Activated CD4-positive, alpha-beta T cell treated with anti-CD3 and anti-CD28 coated beads for 4 hours (primary cell): ENCODE data around the gene ATXN10.

Experiments
- DNase-seq, 2 donors: peaks; one replicate each; pipeline ENCODE4 v3.0.0-alpha.2; 2020

Gene ATXN10

DNA sequence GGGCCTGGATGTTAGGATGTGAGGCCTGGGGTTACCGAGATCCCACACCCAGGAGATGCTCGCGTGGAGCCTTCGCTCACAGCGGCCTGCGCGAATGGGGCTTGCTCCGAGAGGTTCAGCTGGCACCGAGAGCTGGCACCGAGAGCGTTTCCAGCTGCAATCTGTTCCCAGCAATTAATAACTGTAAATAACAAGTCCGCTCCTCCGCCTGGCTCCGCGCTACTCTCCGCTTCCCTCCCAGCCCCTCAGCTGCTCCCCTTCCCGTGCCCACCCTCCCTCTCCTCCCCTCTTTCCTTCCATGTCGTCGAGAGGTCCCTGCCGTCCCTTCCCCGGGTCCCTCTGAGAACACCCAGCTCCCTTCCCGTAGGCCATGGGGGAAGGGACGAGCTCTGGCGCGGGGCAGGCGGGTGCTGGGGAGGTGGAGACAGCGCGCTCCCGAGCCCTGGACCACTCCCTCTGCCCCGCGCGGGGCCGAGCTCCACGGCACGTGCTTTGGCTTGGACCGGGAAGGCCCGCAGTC, 194.6 kb downstream of the ATXN10 start:
- no peak for DNase-seq

DNA sequence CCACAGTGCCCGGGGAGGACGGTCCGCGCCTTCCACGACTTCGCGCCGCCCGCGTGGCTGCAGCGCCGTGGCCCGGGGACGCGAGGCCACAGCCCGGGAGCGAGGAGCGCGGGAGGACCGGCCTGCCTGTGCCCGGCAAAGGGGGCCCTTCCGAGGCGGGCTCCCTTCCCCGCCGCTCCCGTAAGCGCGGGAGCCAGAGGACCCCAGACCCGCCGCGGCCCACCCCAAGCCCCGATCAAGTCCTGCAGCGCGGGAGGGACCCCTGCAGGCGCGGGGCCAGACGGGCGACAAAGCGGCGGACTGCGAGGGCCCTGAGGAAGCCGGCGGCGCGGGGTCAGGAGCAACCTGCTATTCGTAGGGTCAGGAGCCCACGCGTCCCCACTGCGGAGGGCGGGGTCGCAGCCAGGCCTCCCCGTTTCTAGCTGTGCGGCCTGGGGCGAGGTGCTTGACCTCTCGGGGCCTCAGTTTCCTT, 195.0 kb downstream of the ATXN10 start:
- no peak for DNase-seq

GRCh38 chr22:45867118-45867905, 195.7 kb downstream of the ATXN10 start:
- no peak for DNase-seq

GRCh38 chr22:45867906-45868555, 196.4 kb downstream of the ATXN10 start:
- DNase-seq = no peak

DNA sequence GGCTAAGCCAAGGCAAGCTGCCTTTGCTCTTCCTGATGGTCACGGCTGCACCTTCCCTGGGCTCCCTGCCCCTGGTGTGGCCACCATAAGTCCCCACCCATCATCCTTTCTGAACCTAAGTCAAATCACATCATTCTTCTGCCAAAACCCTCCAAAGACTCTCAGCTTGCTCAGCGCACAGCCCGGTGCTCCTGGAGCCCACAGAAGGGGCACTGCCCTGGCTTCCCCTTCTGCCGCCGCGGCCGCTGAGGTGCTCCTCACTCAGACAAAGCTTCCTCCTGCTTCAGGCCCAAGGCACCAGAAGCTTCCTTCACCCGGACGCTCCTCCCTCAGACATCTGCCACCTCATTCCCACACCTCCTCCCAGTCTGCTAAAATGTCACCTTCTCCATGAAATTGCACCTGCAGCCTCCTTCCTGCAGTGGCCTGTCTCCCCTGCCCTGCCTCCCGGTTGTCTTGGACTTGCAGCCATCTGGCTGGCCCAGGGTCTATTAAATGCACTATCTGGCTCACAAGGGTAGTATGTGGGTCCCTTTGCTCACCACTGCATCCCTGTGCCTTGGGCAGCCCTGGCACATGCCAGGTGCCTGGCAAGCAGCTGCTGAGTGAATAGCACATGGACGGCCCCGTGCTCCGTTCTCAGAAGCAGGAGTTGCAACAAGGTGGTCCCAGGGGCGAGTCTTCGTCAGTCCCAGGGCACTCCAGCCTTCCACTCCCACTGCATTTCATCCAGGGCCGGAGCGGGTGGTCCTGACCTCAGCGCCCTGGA, 197.1 kb downstream of the ATXN10 start:
- no peak for DNase-seq

DNA sequence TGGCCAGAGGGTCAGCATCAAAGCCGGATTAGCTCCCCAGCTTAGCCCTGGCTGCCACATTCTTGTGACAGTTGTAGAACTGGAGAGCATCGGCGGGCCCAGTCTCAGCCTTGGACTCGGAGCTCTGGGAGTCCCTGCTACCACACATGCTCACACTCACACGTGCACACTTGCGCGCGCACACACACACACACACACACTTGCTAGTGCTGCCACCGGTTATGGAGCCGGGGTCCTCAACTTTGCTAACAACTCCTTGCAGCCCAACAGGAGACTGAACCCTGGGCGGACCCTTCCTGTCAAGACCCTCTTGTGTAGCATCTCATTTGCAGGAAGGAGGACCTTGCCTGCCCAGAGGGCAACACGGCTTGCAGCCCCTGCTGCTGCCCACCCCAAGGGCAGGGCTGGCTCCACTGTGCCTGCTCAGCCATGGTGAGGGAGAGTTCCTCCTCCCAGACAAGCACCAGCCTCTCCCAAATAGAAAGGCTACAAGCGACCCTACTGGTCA, 197.8 kb downstream of the ATXN10 start:
- no peak for DNase-seq

- no peak for DNase-seq
These were observed 198.4 kb downstream of the ATXN10 start for GRCh38 chr22:45870011-45870410.

DNA sequence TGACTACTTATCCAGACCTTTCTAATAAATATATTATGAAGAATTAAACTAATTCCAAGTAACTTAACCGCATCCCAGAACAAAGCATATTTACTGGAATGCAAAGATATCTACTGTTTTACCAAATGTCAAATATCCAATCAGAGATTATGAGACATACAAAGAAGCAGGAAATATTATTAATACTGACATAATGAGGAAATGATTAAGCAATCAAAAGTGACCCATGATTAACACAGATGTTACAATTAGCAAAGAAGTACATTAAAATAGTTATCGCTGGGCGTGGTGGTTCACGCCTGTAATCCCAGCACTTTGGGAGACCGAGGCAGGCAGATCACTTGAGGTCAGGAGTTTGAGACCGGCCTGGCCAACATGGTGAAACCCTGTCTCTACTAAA, 200.1 kb downstream of the ATXN10 start:
- no peak for DNase-seq

DNA sequence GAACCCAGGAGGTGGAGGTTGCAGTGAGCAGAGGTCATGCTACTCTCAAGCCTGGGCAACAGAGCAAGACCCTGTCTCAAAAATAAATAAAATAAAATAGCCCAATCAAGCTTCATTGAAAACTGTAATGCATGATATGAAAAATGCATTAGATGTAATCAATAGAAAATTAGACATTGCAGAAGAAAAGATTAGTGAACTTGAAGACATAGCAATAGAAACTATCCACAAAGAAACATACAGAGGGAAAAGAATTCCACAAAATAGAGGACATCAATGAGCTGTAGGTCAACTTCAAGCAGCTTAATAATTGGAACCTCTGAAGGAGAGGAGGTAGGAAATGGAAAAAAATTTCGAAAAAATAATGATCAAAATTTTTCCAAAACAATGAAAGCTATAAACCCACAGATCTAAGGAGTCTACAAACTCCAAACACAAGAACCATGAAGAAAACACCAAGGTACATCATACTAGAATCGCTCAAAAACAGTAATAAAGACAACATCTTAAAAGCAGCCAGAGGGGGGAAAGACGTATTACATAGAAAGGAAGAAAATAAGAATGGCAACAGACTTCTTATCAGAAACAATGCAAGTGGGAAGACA, 201.1 kb downstream of the ATXN10 start:
- no peak for DNase-seq

GRCh38 chr22:45876136-45877035, 204.8 kb downstream of the ATXN10 start:
- DNase-seq = no peak

DNA sequence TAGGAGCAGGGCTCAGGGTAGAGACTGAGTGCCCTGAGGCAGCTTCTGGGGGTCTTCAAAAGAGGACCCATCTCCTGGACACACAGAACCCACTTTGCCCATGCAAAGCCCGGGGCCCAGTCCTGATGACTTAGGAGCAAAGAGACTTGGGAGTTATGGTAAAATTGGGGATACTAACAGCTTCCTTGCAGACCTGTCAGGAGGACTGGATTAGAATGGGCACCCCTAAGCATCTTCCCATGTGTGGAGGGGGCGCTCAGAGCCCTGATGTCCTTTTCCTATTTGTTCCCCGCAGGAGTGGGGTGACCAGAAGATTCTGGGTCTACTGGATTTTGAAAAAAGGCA, 205.4 kb downstream of the ATXN10 start:
- DNase-seq = no peak

DNA sequence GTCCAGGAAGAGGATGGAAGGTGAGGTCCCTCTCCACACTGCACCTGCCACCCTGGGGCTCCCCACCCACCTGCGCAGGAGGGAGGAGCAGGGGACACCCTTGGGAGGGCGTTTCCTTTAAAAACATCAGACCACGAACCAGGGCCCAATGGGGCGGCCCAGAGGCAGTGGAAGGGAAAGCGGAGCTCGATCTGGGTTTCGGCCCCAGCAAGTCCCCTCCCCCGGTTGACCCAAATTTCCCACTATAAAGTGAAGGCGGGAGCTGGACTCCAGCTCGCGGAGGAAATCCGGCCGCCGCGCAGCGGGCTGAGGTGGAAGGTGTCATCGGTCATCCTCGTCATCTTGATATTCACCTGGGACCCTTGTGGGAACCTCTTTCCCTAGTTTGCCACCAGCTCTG, 206.0 kb downstream of the ATXN10 start:
- no peak for DNase-seq

DNA sequence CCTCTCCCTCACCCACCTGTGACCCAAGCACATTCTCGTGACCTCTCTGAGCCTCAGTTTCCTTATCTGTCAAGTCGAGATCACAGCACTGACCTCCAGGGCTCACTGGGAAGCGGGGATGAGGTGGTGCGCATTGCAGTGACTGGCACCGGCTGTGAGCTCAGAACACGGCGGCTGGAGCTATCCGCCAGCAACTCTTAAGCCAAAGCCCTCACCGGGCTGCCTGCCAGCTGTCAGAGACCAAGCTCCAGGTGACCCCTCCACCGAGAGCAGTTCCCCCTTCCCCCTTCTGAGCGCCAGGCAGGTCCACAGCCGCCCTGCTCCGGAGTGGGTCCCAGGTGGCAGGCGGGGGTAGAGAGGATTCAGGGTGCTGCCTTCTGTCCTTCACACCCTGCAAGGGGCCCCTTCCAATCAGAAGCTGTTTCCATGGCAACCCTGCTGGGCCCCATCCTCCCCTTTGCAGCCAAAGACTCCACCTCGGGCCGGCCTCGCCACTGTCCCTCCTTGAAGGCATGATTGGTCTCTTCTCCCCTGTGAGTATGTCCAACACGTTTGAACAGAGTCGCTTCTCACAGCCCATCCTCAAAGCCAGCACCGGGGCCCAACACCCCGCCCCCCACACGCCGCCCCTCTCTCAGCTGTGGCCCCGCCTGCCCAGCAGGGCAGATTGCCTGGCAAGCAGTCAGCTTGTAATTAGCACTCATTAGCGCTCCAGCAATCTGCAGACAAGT, 206.6 kb downstream of the ATXN10 start:
- no peak for DNase-seq

GRCh38 chr22:45878901-45879551, 207.4 kb downstream of the ATXN10 start:
- DNase-seq = no peak

DNA sequence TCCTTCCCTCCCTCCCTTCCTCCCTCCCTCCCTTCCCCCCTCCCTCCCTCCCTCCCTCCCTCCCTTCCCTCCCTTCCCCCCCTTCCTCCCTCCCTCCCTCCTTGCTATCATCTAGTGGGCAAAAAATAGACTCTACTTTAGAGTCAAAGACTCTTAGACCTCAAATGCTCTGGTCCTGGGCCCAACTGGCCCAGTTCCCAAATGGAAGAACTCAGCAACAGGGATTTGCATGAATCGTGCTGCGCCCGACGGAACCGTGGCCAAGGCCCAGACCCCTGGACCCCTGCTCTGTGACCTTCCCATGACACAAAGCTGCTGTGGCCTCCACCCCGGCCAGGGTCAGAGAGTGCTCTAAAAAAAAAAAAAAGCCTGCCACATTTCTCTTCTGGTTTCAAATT, 207.9 kb downstream of the ATXN10 start:
- no peak for DNase-seq

DNA sequence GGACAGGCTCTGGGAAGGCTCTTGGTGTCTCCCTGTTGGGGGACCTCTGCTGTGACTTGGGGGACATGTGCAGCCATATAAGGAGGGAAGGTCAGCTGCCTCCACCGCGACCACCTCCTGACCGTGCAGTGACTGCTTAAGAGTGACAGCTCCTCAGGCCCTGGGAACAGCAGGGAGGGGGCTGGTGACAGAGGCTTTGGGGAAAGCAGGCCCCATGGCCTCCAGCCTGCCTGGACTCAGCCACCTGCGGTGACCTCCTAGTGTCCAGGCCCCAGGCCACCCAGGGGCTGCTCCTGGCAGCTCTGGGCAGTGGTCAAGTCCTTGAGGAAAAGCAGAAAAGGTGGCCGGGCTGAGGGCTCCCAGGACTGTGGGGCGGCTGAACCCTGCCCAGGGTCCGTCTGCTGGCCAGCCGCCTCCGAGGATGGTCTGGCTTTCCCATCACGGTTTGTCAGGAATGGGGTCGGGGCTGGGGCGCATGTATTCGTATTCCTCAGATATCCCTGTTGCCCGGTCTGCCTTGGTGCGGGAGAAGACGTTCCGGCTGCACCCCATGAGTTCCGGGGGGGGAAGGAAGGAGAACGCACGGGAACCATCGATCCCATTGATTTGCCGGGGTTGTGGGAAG, 208.6 kb downstream of the ATXN10 start:
- DNase-seq = no peak

- DNase-seq = no peak
These were observed 209.3 kb downstream of the ATXN10 start for GRCh38 chr22:45880716-45881523.

DNA sequence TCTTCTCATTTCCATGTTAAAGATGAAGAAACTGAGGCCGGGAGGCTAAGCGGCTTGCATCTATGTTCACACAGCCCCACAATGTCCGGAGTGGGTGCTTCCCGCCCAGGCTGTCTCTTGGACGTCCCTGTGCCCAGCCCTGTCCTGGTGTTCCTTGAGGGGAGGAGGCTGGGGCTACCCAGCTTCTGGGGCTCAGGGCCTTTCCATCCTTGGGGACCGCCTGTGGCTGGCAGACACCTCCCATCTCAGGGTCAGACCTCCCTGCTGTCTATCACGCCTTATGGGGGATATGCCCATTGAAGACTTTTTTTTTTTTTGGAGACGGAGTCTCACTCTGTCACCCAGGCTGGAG, 209.9 kb downstream of the ATXN10 start:
- DNase-seq = no peak
